ENCODE measurements around the gene TSSK3. TPM values are rescaled to one million over a fixed set of nuclear protein-coding genes. Genes with fewer than 3 reads are reported as not detected.

Gene TSSK3
- total and polyA plus RNA-seq, 9 of the 15 experiments (the other 6 are each of a cell fraction or from before 2014, with no cell fraction given), result 0.27 to 2.8 (median 1.9) TPM

DNA sequence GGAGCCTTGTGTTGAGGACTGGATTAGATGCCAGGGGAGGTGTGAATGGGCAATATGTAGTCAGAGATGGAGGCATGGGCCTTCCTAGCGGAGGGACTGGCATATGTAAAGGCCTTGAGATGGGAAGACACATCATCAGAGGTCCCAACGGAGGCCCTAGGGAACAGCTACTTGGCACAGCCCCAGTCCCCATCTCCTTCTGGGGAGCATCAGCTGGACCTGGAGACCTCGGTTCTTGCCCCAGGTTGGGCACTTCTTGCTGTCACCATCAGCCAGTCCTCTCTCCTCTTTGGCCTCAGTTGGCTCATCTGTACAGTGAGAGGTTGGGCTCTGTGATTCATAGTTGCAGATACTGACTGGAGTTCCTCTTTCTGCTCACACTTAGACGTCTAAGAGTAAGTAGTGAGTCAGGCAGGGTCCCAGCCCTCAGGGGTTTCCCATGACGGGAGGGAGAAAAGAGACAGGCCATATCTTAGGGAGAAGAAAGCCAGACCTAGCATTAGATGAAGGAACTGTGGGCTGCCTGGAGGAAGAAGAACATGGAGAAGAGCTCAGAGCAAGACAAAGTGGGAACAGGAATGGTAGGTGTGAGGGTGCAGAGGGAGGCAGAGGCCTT is 22.9 kb upstream of the TSSK3 start (continued):
- TF ChIP-seq CTCFL (IDR thresholded peaks at IDR 0.05; ENCODE audit: borderline replicate concordance, insufficient read depth, low read depth, low read length, poor library complexity, severe bottlenecking) (no peak), GTF2F1 (IDR thresholded peaks at IDR 0.05; ENCODE audit: low read depth, low read length) (no peak), ARID1B (IDR thresholded peaks at IDR 0.05) (0 out of 2 replicates have a peak, but pooled peaks have one; percentile 27), ZNF184 (CRISPR knock-in tag; IDR thresholded peaks at IDR 0.05) (no peak), NCOA1 (IDR thresholded peaks at IDR 0.05; ENCODE audit: low read depth) (no peak), E2F3 (CRISPR knock-in tag; IDR thresholded peaks at IDR 0.05) (no peak), ZFP36 (IDR thresholded peaks at IDR 0.05; ENCODE audit: low read depth, low read length, partially characterized antibody) (peak; percentile 87), HES1 (IDR thresholded peaks at IDR 0.05; ENCODE audit: low read depth) (no peak), HDAC8 (tag; IDR thresholded peaks at IDR 0.05) (no peak), RAD21 (CRISPR knock-in tag; conservative IDR thresholded peaks at IDR 0.05 in 1 of 2, IDR thresholded peaks at IDR 0.05 in 1 of 2) (0 out of 4 replicates have a peak, but pooled peaks of 1 of the 2 experiments have one; percentile 4), ZNF512 (tag; IDR thresholded peaks at IDR 0.05) (no peak), ZNF217 (CRISPR knock-in tag; IDR thresholded peaks at IDR 0.05) (no peak), SPI1 (IDR thresholded peaks at IDR 0.05; ENCODE audit: borderline replicate concordance, low read depth, low read length) (peak; percentile 99), ZNF165 (CRISPR knock-in tag; IDR thresholded peaks at IDR 0.05; ENCODE audit: borderline replicate concordance) (no peak), CC2D1A (IDR thresholded peaks at IDR 0.05) (no peak), TFE3 (CRISPR knock-in tag; IDR thresholded peaks at IDR 0.05) (no peak), STAT5B (CRISPR knock-in tag; IDR thresholded peaks at IDR 0.05) (no peak), ASH1L (IDR thresholded peaks at IDR 0.05; ENCODE audit: borderline replicate concordance, low read depth, partially characterized antibody) (no peak)
- TF ChIP-seq, protein P1, sequence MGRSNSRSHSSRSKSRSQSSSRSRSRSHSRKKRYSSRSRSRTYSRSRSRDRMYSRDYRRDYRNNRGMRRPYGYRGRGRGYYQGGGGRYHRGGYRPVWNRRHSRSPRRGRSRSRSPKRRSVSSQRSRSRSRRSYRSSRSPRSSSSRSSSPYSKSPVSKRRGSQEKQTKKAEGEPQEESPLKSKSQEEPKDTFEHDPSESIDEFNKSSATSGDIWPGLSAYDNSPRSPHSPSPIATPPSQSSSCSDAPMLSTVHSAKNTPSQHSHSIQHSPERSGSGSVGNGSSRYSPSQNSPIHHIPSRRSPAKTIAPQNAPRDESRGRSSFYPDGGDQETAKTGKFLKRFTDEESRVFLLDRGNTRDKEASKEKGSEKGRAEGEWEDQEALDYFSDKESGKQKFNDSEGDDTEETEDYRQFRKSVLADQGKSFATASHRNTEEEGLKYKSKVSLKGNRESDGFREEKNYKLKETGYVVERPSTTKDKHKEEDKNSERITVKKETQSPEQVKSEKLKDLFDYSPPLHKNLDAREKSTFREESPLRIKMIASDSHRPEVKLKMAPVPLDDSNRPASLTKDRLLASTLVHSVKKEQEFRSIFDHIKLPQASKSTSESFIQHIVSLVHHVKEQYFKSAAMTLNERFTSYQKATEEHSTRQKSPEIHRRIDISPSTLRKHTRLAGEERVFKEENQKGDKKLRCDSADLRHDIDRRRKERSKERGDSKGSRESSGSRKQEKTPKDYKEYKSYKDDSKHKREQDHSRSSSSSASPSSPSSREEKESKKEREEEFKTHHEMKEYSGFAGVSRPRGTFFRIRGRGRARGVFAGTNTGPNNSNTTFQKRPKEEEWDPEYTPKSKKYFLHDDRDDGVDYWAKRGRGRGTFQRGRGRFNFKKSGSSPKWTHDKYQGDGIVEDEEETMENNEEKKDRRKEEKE (IDR thresholded peaks at IDR 0.05; ENCODE audit: borderline replicate concordance in 1 of 2, control insufficient read depth in 1 of 2, low read depth in 2 of 2, low read length in 1 of 2), result no peak
